Measurements from ENCODE around the gene CENPB.

CENPB gene

DNA sequence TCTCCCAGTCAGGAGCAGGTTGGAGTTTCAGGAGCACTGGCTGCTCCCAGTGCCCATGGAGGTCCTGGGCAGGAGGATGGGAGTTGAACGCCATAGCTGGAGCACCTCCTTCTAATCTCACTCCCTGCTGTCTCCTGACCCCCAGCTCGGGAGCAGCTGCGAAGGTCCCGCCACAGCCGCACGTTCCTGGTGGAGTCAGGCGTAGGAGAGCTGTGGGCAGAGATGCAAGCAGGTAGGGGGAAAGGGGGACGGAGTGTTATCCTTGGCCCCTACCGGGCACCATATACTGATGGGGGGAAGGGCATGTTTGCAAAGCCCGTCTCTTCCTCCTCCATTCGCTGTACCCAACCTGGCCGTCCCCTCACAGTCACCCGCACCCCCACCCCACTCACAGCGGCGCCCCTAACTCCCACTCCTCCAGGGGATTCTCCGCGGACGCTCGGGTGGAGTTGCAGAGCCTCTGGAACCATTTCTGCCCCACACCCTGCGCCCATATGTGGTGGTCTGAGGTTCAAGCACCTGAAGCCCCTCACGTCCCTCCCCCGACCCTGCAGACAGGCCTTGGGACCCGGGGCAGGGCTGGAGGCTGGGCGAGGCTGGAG is 37.4 kb downstream of the CENPB start:
- no peak for DNase-seq (ENCODE audit: low read depth in 1 of 2, low spot score in 1 of 2)
- TF ChIP-seq, protein P1, sequence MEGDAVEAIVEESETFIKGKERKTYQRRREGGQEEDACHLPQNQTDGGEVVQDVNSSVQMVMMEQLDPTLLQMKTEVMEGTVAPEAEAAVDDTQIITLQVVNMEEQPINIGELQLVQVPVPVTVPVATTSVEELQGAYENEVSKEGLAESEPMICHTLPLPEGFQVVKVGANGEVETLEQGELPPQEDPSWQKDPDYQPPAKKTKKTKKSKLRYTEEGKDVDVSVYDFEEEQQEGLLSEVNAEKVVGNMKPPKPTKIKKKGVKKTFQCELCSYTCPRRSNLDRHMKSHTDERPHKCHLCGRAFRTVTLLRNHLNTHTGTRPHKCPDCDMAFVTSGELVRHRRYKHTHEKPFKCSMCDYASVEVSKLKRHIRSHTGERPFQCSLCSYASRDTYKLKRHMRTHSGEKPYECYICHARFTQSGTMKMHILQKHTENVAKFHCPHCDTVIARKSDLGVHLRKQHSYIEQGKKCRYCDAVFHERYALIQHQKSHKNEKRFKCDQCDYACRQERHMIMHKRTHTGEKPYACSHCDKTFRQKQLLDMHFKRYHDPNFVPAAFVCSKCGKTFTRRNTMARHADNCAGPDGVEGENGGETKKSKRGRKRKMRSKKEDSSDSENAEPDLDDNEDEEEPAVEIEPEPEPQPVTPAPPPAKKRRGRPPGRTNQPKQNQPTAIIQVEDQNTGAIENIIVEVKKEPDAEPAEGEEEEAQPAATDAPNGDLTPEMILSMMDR (IDR thresholded peaks at IDR 0.05; ENCODE audit: insufficient read depth, low read length), result no peak
- TF ChIP-seq SPI1 (IDR thresholded peaks at IDR 0.05; ENCODE audit: borderline replicate concordance, low read depth) (no peak), REST (IDR thresholded peaks at IDR 0.05; ENCODE audit: insufficient replicate concordance, low read depth) (no peak), GABPA (IDR thresholded peaks at IDR 0.05; ENCODE audit: low read depth) (no peak), POLR2AphosphoS5 (IDR thresholded peaks at IDR 0.05; ENCODE audit: low read depth) (no peak)
- H3K27me3 ChIP-seq (ENCODE audit: insufficient read depth, poor library complexity, severe bottlenecking), result no peaks in the 10 kb centered on the region
- no peak overlapping the region for H3K4me3 ChIP-seq (replicated peaks; ENCODE audit: insufficient read depth, low read length)
- H3K27ac ChIP-seq (replicated peaks), result no peak overlapping the region

DNA sequence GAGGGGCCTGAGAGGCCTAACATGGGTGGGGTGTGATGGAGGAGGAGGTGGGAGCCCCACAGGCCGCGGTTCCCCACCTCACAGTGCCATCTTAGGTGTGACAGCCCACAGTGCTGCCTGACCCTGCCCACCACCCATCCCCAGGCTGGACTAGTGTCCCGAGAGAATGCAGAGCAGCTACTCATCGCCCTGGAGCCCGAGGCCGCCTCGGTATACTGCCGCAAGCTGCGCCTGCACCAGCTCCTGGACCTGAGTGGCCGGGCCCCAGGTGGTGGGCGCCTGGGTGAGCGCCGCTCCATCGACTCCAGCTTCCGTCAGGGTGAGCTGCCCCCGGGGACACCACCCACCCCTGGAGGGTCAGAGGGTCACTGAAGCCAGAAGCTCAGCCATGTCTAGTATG is 38.5 kb downstream of the CENPB start:
- TF ChIP-seq GABPA (IDR thresholded peaks at IDR 0.05; ENCODE audit: low read depth) (no peak), POLR2AphosphoS5 (IDR thresholded peaks at IDR 0.05; ENCODE audit: low read depth) (no peak), SPI1 (IDR thresholded peaks at IDR 0.05; ENCODE audit: borderline replicate concordance, low read depth) (no peak), REST (IDR thresholded peaks at IDR 0.05; ENCODE audit: insufficient replicate concordance, low read depth) (no peak)
- TF ChIP-seq, protein P1 (IDR thresholded peaks at IDR 0.05; ENCODE audit: insufficient read depth, low read length), result no peak
- DNase-seq (ENCODE audit: low read depth in 1 of 2, low spot score in 1 of 2), result no peak
- no peak overlapping the region for H3K4me3 ChIP-seq (replicated peaks; ENCODE audit: insufficient read depth, low read length)
- H3K27me3 ChIP-seq (ENCODE audit: insufficient read depth, poor library complexity, severe bottlenecking), result peaks cover 2% of the 10 kb centered on the region
- H3K27ac ChIP-seq (replicated peaks), result no peak overlapping the region

GRCh38 chr20:3747471-3747870 is 39.1 kb downstream of the CENPB start:
- no peak for DNase-seq (ENCODE audit: low read depth in 1 of 2, low spot score in 1 of 2)
- H3K27ac ChIP-seq (replicated peaks), result no peak overlapping the region
- no peak overlapping the region for H3K4me3 ChIP-seq (replicated peaks; ENCODE audit: insufficient read depth, low read length)
- H3K27me3 ChIP-seq (ENCODE audit: insufficient read depth, poor library complexity, severe bottlenecking), result peaks cover 2% of the 10 kb centered on the region
- TF ChIP-seq REST (IDR thresholded peaks at IDR 0.05; ENCODE audit: insufficient replicate concordance, low read depth), result no peak
- TF ChIP-seq, protein P1 (IDR thresholded peaks at IDR 0.05; ENCODE audit: insufficient read depth, low read length), result no peak
- TF ChIP-seq SPI1 (IDR thresholded peaks at IDR 0.05; ENCODE audit: borderline replicate concordance, low read depth), result no peak
- TF ChIP-seq POLR2AphosphoS5 (IDR thresholded peaks at IDR 0.05; ENCODE audit: low read depth), result no peak
- no peak for TF ChIP-seq GABPA (IDR thresholded peaks at IDR 0.05; ENCODE audit: low read depth)

Data from HL-60 (cell line).